Stomach (tissue), 4 donors: ENCODE measurements around the gene DMRTB1.

ENCODE experiments used
- POLR2A ChIP-seq, 4 donors: fragments of 450-650 bp; IDR thresholded peaks; one replicate each; pipeline ENCODE4 v1.6.1; 2016; ENCODE audit warnings: antibody characterized with exemption in 4 of 4, control low read depth in 2 of 4, mild to moderate bottlenecking in 1 of 4, moderate library complexity in 1 of 4
- POLR2AphosphoS5 ChIP-seq, 3 donors: sonication (generic); formaldehyde crosslinking; IDR thresholded peaks; one replicate each; pipeline ENCODE4 v1.6.1; 2016; ENCODE audit warnings: antibody characterized with exemption in 3 of 3
- TF ChIP-seq, protein P1 (sequence below), 7 experiments: fragments of 450-650 bp in 4 of 7; fragments of 200-600 bp in 3 of 7; sonication (generic) in 3 of 7; IDR thresholded peaks; one replicate each; pipeline ENCODE4 v1.5.1; 2016 to 2019; ENCODE audit warnings: antibody characterized with exemption in 7 of 7, control low read depth in 2 of 7, mild to moderate bottlenecking in 1 of 7

DNA sequence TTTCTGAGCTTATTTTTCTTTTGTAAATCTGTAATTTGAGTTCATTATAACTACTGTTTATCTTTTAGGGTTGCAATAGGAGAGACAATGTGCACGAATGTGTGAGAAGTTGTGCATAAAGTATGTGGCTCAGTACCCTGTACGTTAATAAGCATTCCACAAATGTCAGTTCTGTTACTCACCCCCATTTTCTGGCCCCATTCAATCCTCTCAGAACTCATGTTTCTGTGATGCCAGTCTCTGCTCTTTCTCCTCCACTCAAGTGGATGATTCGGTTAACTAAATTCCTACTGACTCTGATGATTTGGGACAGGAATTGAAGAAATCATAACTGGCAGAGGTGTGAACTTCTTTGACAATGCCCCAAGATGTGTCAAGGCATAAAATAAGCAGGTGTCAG, 10.2 kb upstream of the DMRTB1 start:
- TF ChIP-seq POLR2A (IDR thresholded peaks at IDR 0.05) (no peak), POLR2AphosphoS5 (IDR thresholded peaks at IDR 0.05) (no peak)
- TF ChIP-seq, protein P1, sequence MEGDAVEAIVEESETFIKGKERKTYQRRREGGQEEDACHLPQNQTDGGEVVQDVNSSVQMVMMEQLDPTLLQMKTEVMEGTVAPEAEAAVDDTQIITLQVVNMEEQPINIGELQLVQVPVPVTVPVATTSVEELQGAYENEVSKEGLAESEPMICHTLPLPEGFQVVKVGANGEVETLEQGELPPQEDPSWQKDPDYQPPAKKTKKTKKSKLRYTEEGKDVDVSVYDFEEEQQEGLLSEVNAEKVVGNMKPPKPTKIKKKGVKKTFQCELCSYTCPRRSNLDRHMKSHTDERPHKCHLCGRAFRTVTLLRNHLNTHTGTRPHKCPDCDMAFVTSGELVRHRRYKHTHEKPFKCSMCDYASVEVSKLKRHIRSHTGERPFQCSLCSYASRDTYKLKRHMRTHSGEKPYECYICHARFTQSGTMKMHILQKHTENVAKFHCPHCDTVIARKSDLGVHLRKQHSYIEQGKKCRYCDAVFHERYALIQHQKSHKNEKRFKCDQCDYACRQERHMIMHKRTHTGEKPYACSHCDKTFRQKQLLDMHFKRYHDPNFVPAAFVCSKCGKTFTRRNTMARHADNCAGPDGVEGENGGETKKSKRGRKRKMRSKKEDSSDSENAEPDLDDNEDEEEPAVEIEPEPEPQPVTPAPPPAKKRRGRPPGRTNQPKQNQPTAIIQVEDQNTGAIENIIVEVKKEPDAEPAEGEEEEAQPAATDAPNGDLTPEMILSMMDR (IDR thresholded peaks at IDR 0.05) = no peak
